BE2C (cell line): ENCODE results near the gene MKLN1.

ENCODE experiments used
- DNase-seq: peaks from one replicate; pipeline ENCODE4 v3.0.0-alpha.2; 2020
- H3K27me3 ChIP-seq: fragments of 250-450 bp; sonication (Bioruptor Pico); 2 replicates; pipeline ENCODE4 v1.5.1; 2020; ENCODE audit warnings: mild to moderate bottlenecking
- H3K36me3 ChIP-seq: fragments of 250-450 bp; sonication (Bioruptor Pico); 2 replicates; pipeline ENCODE4 v1.5.1; 2020; ENCODE audit warnings: mild to moderate bottlenecking
- H3K4me1 ChIP-seq: fragments of 250-450 bp; sonication (Bioruptor Pico); 2 replicates; pipeline ENCODE4 v1.5.1; 2020
- H3K4me3 ChIP-seq: 2 replicates; pipeline ENCODE4 v1.5.1; 2011; ENCODE audit warnings: low read depth, low read length
- H3K9me3 ChIP-seq: fragments of 250-450 bp; sonication (Bioruptor Pico); 2 replicates; pipeline ENCODE4 v1.5.1; 2020
- CTCF ChIP-seq: IDR thresholded peaks from 2 replicates; pipeline ENCODE4 v1.5.1; 2012; ENCODE audit warnings: mild to moderate bottlenecking, low read depth, low read length

MKLN1 gene

GRCh38 chr7:131530137-131530536, 202.5 kb downstream of the MKLN1 start:
- Histone ChIP-seq H3K4me3 (no peak overlapping the region), H3K9me3 (no peaks in the 10 kb centered on the region), H3K4me1 (no peaks in the 10 kb centered on the region), H3K27me3 (no peaks in the 10 kb centered on the region), H3K36me3 (no peaks in the 10 kb centered on the region)
- no peak for DNase-seq
- TF ChIP-seq CTCF = no peak

GRCh38 chr7:131532570-131533091, 205.0 kb downstream of the MKLN1 start:
- H3K36me3 ChIP-seq = no peaks in the 10 kb centered on the region
- H3K4me1 ChIP-seq = no peaks in the 10 kb centered on the region
- no peaks in the 10 kb centered on the region for H3K27me3 ChIP-seq
- DNase-seq = no peak
- no peak for TF ChIP-seq CTCF
- H3K9me3 ChIP-seq = no peaks in the 10 kb centered on the region
- no peak overlapping the region for H3K4me3 ChIP-seq

- no peak for TF ChIP-seq CTCF
These were observed 205.5 kb downstream of the MKLN1 start for GRCh38 chr7:131533151-131533559.

GRCh38 chr7:131533566-131534561, 206.2 kb downstream of the MKLN1 start:
- no peak for TF ChIP-seq CTCF
- H3K36me3 ChIP-seq = no peaks in the 10 kb centered on the region
- H3K27me3 ChIP-seq = no peaks in the 10 kb centered on the region

More at GRCh38 chr7:131533151-131533559, 205.5 kb downstream of the MKLN1 start:
- no peak for DNase-seq
- Histone ChIP-seq H3K36me3 (no peaks in the 10 kb centered on the region), H3K9me3 (no peaks in the 10 kb centered on the region), H3K27me3 (no peaks in the 10 kb centered on the region), H3K4me3 (no peak overlapping the region), H3K4me1 (no peaks in the 10 kb centered on the region)

GRCh38 chr7:131536361-131536849, 208.7 kb downstream of the MKLN1 start:
- no peaks in the 10 kb centered on the region for H3K36me3 ChIP-seq

More at GRCh38 chr7:131533566-131534561, 206.2 kb downstream of the MKLN1 start:
- no peak overlapping the region for H3K4me3 ChIP-seq
- DNase-seq = no peak
- no peaks in the 10 kb centered on the region for H3K4me1 ChIP-seq
- H3K9me3 ChIP-seq = no peaks in the 10 kb centered on the region

More at GRCh38 chr7:131536361-131536849, 208.7 kb downstream of the MKLN1 start:
- Histone ChIP-seq H3K27me3 (no peaks in the 10 kb centered on the region), H3K9me3 (no peaks in the 10 kb centered on the region), H3K4me1 (no peaks in the 10 kb centered on the region), H3K4me3 (no peak overlapping the region)
- no peak for DNase-seq
- TF ChIP-seq CTCF = no peak
